Mesenchymal stem cell (in vitro differentiated cells and primary cell): ENCODE measurements around the gene GAK.
A peak's percentile ranks its signal among the peaks of the same experiment; 100 is the strongest.

Experiments used
- DNase-seq: peaks from one replicate; pipeline ENCODE4 v3.0.0-alpha.2; 2013
- H2AFZ ChIP-seq: one replicate; pipeline ENCODE4 v1.6.1; 2013; ENCODE audit warnings: low read depth, mild to moderate bottlenecking, control low read depth, inconsistent platforms, low read length, moderate library complexity
- H2AK5ac ChIP-seq: 2 replicates; pipeline ENCODE4 v1.6.1; 2013; ENCODE audit warnings: low read length, moderate library complexity, mild to moderate bottlenecking, inconsistent platforms; ENCODE audit not compliant: severe bottlenecking
- H2BK120ac ChIP-seq: one replicate; pipeline ENCODE4 v1.6.1; 2013; ENCODE audit warnings: low read depth, mild to moderate bottlenecking, inconsistent platforms, low read length, moderate library complexity
- H2BK12ac ChIP-seq, 2 experiments: one replicate each; pipeline ENCODE4 v1.6.1; 2013; ENCODE audit warnings: inconsistent platforms in 2 of 2, low read length in 2 of 2, mild to moderate bottlenecking in 2 of 2, moderate library complexity in 2 of 2, control low read depth in 1 of 2
- H2BK15ac ChIP-seq: one replicate; pipeline ENCODE4 v1.6.1; 2013; ENCODE audit warnings: mild to moderate bottlenecking, low read depth, inconsistent platforms; ENCODE audit not compliant: poor library complexity, severe bottlenecking
- H2BK5ac ChIP-seq: 2 replicates; pipeline ENCODE4 v1.6.1; 2013; ENCODE audit warnings: low read depth, mild to moderate bottlenecking, low read length, control low read depth, inconsistent platforms; ENCODE audit not compliant: poor library complexity, severe bottlenecking
- H3K14ac ChIP-seq, 2 experiments: one replicate each; pipeline ENCODE4 v1.6.1; 2013; ENCODE audit warnings: inconsistent platforms in 2 of 2, low read length in 2 of 2, control low read depth in 1 of 2, mild to moderate bottlenecking in 1 of 2, moderate library complexity in 1 of 2
- H3K18ac ChIP-seq, 2 experiments: one replicate each; pipeline ENCODE4 v1.6.1; 2013; ENCODE audit warnings: inconsistent platforms in 2 of 2, low read length in 2 of 2, control low read depth in 1 of 2, low read depth in 1 of 2, mild to moderate bottlenecking in 1 of 2
- H3K23ac ChIP-seq, 2 experiments: one replicate each; pipeline ENCODE4 v1.6.1; 2013; ENCODE audit warnings: inconsistent platforms in 2 of 2, low read length in 2 of 2, mild to moderate bottlenecking in 2 of 2, moderate library complexity in 2 of 2, control low read depth in 1 of 2
- H3K27ac ChIP-seq: 2 replicates; pipeline ENCODE4 v1.5.1; 2013; ENCODE audit warnings: mild to moderate bottlenecking, moderate library complexity, low read length, control low read depth, inconsistent platforms; ENCODE audit not compliant: poor library complexity, severe bottlenecking
- H3K27me3 ChIP-seq, 2 experiments: 2 replicates each; pipeline versions ENCODE4 v1.6.1 to v1.7.0; 2013; ENCODE audit warnings: low read length in 2 of 2, mild to moderate bottlenecking in 2 of 2, moderate library complexity in 2 of 2, control low read depth in 1 of 2, inconsistent platforms in 1 of 2; ENCODE audit not compliant: control insufficient read depth in 1 of 2, insufficient read depth in 1 of 2
- H3K36me3 ChIP-seq, 2 experiments: 2 replicates each; pipeline versions ENCODE4 v1.6.1 to v1.7.0; 2013; ENCODE audit warnings: low read length in 2 of 2, control low read depth in 1 of 2, inconsistent platforms in 1 of 2, low read depth in 1 of 2, mild to moderate bottlenecking in 1 of 2; ENCODE audit not compliant: insufficient read depth in 2 of 2, control insufficient read depth in 1 of 2
- H3K4ac ChIP-seq, 2 experiments: one replicate each; pipeline ENCODE4 v1.6.1; 2013; ENCODE audit warnings: inconsistent platforms in 2 of 2, low read length in 2 of 2, mild to moderate bottlenecking in 2 of 2, moderate library complexity in 2 of 2, control low read depth in 1 of 2, low read depth in 1 of 2
- H3K4me1 ChIP-seq: 2 replicates; pipeline ENCODE4 v1.6.1; 2013; ENCODE audit warnings: low read depth, low read length, control low read depth; ENCODE audit not compliant: control insufficient read depth, insufficient read depth
- H3K4me2 ChIP-seq: 2 replicates; pipeline ENCODE4 v1.6.1; 2013; ENCODE audit warnings: low read length, mild to moderate bottlenecking, inconsistent platforms; ENCODE audit not compliant: poor library complexity, severe bottlenecking
- H3K4me3 ChIP-seq, 2 experiments: 2 replicates each; pipeline versions ENCODE4 v1.5.1 to v1.7.0; 2013; ENCODE audit warnings: low read length in 2 of 2, mild to moderate bottlenecking in 2 of 2, control low read depth in 1 of 2, low read depth in 1 of 2; ENCODE audit not compliant: insufficient read depth in 1 of 2
- H3K79me1 ChIP-seq: replicated peaks from 2 replicates; pipeline ENCODE4 v1.6.1; 2013; ENCODE audit warnings: mild to moderate bottlenecking, control low read depth, low read length, inconsistent platforms; ENCODE audit not compliant: poor library complexity, severe bottlenecking
- H3K9ac ChIP-seq: 2 replicates; pipeline ENCODE4 v1.7.0; 2013; ENCODE audit warnings: mild to moderate bottlenecking, low read length, moderate library complexity
- H3K9me3 ChIP-seq: 2 replicates; pipeline ENCODE4 v1.7.0; 2013; ENCODE audit warnings: mild to moderate bottlenecking, low read length; ENCODE audit not compliant: control insufficient read depth
- H4K8ac ChIP-seq: one replicate; pipeline ENCODE4 v1.6.1; 2013; ENCODE audit warnings: inconsistent platforms, mild to moderate bottlenecking, low read length, moderate library complexity
- H4K91ac ChIP-seq: one replicate; pipeline ENCODE4 v1.6.1; 2013; ENCODE audit warnings: mild to moderate bottlenecking, low read length, inconsistent platforms
- WGBS: methylation state at CpG from one replicate; pipeline ENCODE4 v1.1.7; 2013; ENCODE audit warnings: mixed read lengths; 5-methylcytosine and 5-hydroxymethylcytosine counted together

The GAK gene

GRCh38 chr4:801436-802124 lies 130.5 kb downstream of the GAK start:
- Histone ChIP-seq H4K8ac (no peak overlapping the region), H3K9ac (no peak overlapping the region)
- 90% methylated on average over 13 of the region's 13 CpGs for WGBS

More at GRCh38 chr4:801436-802124, 130.5 kb downstream of the GAK start:
- no peak for DNase-seq
- H2BK120ac ChIP-seq: no peak overlapping the region
- H3K14ac ChIP-seq: peak overlapping the region in 1 of 2 experiments; percentile 22
- no peak overlapping the region for H2AFZ ChIP-seq
- H2BK12ac ChIP-seq: peak overlapping the region in 1 of 2 experiments; percentile 42
- H2BK5ac ChIP-seq: no peak overlapping the region
- H3K18ac ChIP-seq: peak overlapping the region in 1 of 2 experiments; percentile 26
- no peak overlapping the region for H3K4me3 ChIP-seq
- peaks cover 7 to 36% of the 10 kb centered on the region in 2 experiments for H3K27me3 ChIP-seq
- H4K91ac ChIP-seq: no peak overlapping the region
- H2BK15ac ChIP-seq: no peak overlapping the region
- no peaks in the 10 kb centered on the region for H3K79me1 ChIP-seq
- H3K9me3 ChIP-seq: peaks cover 14% of the 10 kb centered on the region
- peaks cover 4% of the 10 kb centered on the region for H3K4me1 ChIP-seq
- H3K4ac ChIP-seq: no peak overlapping the region
- H3K23ac ChIP-seq: no peak overlapping the region
- H3K27ac ChIP-seq: no peak overlapping the region
- H2AK5ac ChIP-seq: no peak overlapping the region
- no peaks in the 10 kb centered on the region for H3K36me3 ChIP-seq
- no peak overlapping the region for H3K4me2 ChIP-seq
